HG03095 (cell line): ENCODE measurements around the gene TM7SF2.
"Not testable (repeated sequence)": the region's sequence is repeated elsewhere in the genome, so short reads cannot be mapped to it uniquely, and the experiment has no call there.

ENCODE experiments used
- ATAC-seq: cut with Tn5 transposase; IDR thresholded peaks from one replicate; pipeline ENCODE4 v1.9.1; 2021; ENCODE audit warnings: moderate library complexity; ENCODE audit not compliant: unreplicated experiment

The TM7SF2 gene

DNA sequence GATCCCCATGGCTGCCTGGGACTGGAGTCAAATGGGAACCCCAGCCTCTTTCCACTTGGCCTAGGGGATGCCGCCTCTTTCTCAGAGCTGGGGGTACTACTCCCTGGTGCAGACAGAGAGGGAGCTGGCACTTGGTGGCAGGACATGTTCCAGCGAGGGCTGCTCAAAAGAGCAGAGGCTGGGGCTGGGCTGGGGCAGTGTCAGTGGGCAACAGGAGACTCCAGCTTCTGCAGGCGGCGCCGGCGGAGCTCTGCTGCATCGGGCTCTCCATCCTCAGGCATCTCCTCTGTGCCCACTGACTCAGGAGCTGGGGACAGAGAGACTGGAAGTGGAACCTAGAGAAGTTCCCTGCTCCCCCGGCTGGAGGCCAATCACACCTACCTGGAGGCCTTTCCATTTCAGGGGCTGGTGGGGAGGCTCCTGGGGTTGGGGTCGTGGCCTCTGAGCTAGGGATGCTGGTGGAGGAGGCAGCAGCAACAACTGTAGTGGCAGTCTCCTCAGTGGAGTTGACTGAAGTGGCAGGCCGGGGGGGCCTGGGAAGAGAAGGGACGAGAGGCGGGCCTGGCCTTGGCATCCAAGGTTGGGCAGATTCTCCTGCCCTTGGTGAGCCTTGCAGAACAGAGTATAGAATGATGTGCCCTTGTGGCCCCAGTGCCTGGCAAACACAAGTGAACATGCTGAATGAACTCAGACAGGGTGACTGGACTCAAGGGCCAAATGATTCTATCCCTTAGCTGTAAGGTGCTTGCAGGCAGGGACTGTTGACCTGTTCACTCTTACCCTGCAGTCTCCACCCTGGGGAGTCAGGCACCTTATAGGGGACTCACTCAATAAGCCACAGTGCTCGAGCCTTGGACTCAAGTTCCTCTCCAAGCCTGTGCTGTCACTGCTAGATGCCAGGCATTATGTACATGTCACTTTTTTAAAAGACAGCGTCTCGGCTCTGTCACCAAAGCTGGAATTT lies 16.8 kb downstream of the TM7SF2 start:
- ATAC-seq = no peak

DNA sequence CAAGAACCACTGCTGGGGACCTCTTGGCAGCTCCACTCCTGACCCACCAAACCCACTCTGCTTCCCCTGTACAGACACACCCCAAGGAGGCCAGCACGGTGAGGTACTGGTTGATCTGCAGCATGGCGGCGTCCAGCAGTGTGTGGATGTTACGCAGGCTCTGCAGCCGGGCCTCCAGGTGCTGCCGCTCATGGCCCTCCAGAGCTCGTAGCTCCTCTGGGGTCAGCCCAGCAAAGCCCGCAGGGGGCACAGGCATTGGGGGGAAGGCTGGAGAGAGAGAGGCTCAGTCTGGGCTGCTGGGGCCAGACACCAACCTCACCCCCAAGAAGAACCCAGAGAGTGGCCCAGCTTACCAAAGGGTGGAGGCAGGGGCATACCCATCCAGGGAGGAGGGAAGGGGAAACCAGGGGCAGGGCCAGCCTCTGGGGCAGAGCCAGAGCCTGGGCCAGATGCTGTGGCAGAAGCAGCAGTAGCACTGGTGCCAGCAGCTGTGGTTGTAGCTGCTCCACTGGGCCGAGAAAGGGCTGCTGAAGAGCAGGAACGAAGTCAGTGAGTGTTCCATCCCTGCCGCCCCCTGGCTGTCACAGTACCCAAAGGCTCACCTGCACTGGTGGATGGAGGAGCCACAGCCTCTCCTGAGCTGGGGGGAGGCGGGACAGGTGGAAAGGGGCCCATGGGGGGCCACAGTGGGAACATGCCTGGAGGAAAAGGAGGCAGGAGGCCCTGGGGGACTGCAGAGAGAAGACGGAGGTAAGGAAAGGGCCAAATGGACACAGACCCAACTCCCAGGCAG lies 18.2 kb downstream of the TM7SF2 start:
- no peak for ATAC-seq

DNA sequence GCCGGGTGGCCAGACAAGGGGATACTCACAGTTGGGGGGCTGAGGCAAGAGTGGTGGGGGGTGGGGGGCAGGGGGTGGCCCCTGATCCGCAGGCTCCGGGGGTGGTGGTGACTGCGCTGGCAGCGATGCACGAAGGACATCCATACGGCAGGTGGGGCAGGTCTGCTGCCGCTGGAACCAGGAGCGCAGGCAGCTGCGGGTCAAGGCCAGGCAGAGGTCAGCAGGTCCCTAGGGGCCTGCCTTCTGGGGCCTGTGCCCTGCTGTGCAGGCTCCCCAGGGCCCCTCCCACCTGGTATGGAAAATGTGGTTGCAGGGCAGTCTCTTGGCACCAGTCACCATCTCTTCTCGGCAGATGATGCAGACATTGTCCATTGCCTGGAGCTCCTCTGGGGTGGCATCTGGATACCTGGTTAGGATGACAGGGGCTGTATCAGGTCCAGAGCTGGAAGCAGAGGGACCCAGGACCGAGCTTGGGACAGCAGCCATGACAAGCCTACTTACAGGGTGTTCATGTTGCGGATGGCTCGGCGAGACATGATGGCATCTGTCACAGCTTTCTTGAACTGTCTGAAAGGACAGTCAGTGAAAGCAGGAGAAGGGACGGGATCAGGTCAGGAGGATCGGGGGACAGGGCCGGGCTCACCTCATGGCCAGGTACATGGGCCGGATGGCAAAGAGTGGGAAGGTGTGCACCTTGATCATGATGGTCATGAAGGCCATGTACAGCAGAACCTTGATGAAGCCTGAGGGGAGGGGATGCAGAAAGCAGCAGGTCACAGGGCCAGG lies 19.2 kb downstream of the TM7SF2 start:
- no peak for ATAC-seq

DNA sequence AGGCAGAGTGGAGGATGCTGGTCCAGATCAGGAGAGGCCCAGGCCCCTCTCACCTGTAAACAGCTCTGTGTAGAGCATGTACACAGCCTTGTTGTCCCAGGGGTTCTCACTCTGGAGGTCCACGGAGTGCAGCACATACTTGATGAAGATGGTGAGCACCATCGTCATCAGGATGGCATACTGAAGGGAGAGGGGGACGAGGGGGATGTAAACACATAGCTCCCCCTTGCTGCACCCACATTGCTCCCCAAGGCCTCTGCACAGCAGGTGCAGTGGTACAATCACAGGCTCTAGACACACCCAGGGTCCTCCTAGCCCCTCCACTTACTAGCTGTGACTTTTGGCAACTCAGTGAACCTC lies 19.7 kb downstream of the TM7SF2 start:
- ATAC-seq = no peak

DNA sequence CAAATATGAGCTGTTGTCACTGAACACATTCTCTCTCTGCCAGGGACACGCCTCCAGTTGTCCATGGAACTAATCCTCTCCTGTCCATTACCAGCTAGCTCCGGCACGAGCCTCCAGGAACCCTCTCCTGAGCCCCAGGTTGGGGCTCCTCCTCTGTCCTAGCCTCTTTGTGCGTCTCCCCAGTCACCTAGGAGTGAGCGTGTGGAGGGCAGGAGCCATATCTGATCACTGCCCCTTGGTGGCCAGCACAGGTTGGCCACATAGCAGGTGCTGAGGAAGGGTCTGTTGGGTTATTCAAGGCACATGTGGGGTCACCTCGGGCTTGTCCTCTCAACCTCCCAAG lies 20.2 kb downstream of the TM7SF2 start:
- ATAC-seq = no peak

DNA sequence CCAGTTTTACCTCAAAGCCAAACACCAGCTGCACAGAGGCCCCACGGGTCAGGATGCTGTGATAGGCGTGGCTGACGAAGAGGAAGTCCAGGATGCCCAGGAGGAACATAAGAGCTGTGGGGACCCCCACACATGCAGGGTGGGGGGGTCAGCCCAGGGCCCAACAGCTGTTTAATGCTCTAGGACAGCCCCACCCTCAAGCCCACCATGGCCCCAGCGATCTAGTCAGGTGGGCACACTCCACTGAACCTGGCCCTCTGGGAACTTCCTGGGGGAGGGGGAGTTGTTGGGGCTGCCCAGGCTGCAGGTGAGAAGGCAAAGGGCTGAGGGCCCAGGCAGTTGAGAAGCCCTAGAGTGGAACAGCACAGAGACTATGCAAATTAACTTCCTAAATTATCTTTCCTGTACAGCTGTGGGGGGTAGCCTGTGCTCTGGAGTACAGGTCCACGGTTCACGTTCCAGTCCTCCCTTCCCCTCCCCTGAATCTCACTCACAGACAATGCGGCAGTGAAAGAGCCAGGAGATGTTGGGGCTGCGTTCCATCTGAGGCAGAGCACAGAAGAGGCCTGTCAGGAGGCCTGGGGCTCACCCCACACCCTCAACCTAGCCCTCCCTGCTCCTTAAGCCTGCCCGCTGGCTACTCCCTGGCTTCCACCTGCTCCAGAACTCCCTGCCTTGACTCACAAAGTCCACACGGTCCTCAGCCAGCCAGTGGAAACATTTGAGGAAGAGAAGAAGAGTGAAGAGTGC lies 20.7 kb downstream of the TM7SF2 start:
- peak; percentile 40 for ATAC-seq

DNA sequence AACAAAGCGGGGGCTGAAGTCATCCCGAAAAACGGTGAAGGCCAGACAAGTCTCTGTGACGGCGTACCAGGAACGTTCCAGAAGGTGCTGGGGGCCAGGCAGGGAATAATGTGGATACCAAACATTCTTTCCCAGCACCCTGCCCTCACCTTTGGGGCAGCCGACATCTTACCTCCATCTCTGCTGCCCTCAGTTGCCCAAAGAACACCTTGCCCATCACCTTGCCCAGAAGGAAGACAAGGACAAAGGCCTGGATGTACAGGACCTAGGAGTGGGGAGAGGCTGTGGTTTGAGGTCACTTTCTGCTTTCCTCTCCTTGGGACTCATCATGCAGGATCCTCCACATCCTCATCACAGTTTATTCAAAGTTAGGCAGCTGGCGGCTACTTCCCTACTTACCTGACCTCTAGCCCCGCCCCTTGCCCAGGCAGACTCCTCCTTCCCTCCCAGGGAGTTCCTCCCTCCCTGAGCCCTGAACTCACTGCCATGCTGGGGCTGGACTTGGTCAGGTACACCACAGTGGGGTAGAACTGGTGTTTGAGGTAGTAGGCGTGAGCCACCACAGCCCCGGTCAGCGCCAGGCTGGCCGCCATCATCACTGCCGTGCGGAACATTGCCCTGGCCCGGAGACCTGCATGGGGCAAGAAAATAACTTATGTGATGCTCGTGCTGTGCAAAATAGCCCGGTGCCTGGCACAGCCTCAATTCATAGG lies 21.5 kb downstream of the TM7SF2 start:
- ATAC-seq = no peak

DNA sequence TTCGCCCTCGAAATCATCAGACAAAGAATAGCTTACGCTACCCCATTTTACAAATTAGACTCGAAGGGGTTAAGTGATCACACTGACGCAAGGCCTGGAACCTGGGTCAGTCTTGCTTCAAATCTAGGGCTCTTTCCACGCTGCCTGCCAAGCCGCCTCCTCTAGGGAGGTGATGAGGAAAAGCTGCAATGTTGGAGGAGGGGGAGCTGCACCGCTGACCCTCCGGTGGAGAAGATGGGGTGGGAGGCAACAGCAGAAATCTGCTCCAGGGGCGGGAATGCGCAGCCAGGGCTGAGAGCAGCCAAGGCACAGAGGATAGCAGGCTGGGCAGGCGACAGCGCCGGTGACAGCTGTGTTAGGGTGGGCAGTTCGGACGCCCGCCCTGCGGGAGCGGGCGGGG lies 22.1 kb downstream of the TM7SF2 start:
- no peak for ATAC-seq

DNA sequence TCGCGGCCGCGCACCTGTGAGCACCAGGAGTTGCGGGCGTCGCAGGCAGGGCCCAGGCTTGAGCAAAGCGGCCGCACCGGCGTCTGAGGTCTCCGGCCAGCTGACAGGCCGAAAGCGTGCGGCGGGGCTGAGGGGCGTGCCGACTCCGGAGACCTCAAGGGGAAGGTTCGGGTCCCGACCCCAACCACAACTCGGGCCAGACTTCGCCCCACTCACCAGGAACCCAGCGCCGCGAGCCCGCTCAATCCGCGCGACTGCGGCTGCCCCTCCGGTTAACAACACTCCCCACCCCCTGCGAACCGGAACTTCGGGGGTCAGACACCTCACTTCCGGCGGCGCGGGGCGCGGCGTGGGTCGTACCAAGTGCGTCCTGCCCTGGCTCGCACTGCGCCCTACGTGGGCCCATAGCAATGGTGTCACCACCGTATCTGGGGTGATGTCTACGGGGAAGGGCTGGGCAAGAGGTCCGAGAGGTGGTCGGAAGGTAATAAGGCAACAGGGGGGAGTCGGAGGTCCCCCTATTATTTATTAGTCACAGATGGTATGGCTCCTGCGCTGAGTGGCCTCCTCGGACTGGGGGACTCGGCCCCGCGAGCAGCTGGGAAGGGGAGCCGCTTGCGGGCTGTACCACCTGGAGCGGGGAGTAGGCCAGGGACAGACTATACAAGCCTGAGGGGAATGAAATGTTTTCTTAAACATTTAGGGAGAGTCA lies 22.7 kb downstream of the TM7SF2 start, which contains the start of gene SYVN1:
TSS of gene SYVN1 (minus strand) at position 280 of the 712 bp plus-strand sequence. CDS start 918 bp downstream, outside the sequence.
- ATAC-seq = peak; percentile 35

DNA sequence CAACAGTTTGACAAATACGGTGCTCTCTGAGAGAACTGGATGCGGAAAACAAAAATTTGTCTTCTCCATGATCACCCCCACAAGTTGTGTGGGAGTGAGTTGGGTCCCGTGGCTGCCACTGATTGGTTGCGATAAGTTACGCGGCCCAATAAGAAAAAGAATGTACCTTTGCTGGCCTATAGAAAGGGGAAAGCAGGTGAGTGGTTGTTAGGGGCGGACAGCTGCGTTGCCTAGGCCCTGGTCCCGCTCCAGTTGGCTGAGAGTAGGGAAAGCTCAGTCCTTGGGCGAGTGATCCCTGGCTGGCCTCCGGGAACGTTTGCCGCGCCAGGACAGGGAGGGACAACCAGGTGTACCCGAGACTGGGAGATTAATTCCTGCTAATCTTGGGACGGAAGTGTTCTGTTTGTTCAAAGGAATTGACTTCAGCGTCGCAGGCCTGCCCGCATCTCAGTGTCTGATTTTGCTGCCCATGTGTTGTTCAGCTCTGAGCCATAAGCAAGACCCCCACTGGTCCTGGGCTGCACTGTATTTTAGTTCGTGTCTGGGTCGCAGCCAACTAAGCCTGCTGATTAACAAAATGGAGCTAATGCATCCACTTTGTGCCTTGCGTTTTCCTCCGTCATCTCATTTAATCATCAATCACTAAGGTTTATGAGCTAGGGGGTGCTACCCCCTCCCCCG lies 23.4 kb downstream of the TM7SF2 start:
- peak; percentile 58 for ATAC-seq

DNA sequence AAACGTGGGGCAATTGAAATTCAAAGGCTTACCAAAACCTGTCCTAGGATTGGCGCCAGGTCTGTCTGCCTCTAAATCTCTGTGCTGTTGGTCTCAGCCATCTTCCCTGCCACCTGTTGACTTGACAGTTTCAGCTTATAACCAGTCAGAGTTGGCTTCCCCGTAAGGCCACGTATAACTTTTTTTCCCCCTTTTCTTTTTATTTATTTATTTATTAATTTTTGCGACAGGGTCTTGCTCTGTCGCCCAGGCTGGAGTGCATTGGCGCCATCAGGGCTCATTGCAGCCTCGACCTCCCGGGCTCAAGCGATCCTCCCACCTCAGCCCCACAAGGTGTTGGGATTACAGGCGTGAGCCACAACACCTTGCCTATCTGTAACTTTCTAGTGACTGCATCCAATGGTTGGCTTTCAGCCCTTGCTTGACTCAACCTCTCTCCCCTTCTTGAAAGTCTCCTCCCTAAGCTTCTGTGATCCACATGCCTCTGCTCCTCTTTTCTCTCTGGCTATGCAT lies 24.0 kb downstream of the TM7SF2 start:
- no peak for ATAC-seq

DNA sequence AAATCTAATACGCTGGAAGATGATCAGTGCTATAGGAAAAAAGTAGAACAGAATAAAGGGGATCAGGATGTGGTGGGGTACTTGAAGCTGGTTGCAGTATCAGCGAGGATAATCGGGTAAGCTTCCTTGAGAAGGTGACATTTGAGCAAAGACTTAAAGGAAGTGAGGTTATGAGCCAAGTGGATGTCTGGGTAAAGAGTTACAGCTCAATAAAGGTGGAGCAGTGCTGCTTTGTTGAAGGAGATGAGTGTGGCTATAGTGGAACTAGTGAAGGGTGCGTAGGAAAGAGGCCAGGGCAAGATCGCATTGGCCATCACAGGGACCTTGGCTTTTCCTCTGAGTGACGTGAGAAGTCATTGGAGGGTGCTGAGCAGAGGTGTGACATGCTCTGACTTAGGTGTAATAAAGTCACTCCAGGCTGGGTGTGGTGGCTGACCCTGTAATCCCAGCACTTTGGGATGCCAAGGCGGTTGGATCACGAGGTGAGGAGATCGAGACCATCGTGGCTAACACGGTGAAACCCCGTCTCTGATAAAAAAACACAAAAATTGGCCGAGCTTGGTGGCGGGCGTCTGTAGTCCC lies 24.9 kb downstream of the TM7SF2 start:
- ATAC-seq = no peak

DNA sequence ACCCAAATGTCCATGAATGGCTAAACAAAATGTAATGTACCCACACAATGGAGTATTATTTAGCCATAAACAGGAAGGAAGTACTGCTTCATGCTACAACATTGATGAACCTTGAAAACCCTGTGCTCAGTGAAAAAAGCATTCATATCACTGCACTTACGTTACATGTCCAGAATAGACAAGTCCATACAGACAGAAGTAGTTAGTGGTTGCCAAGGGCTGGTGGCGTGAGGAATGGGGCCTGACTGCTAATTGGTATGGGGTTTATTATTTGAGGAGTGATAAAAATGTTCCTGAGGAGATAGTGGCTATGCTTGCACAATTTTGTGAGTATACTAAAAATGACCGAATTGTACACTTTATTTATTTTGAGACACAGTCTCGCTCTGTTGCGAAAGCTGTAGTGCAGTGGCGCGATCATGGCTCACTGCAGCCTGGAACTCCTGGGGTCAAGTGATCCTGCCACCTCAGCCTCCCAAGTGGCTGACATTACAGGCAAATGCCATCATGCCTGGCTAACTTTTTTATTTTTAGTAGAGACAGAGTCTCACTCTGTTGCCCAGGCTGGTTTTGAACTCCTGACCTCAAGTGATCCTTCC lies 30.3 kb downstream of the TM7SF2 start:
- ATAC-seq = no peak

DNA sequence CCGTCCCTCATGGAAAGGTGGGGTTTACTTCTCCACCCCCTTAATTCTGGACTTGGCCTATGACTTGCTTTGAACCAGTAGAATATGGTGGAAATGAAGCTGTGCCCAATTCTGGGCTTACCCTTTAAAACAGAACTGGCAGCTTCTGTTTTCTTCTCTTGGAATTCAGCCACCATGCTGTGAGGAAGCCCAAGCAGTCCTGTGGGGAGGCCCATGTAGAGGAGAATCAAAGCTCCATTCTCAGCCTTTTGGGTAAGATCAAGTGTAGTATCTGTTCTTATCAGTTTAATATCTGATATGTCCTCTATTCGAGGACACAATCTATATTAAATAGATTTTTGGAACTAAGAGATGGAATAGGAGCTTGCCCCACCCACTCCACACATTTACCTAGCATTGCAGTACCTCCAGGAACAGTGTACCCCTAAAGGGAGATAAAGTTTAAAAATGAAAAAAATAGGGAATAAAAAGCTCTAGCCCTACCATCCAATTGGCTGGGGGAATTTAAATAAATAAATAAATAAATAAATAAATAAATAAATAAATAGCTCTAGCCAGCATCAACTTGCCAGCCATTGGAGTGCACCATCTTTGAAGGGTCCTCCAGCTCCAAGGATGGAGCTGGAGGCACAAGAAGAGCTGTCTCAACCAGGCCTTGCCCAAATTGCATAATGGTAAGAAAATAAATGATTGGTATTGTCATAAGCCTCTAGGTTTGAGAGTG lies 35.8 kb downstream of the TM7SF2 start:
- ATAC-seq = no peak

DNA sequence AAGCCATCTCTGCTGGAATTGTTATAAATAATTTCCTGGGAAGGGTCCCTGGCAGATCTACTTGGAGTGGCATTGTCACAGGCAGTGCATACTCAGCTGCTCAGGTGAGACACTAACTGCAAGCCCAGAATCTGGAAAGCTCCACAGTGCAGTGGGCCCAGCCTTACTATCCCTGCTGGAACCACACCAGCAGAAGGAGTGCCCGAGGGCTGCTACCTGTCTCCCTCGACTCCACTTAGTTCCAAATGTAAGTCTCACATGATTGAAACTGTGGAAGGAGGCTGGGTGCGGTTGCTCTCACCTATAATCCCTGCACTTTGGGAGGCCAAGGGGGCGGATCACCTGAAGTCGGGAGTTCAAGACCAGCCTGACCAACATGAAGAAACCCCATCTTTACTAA lies 37.0 kb downstream of the TM7SF2 start:
- ATAC-seq = no peak

DNA sequence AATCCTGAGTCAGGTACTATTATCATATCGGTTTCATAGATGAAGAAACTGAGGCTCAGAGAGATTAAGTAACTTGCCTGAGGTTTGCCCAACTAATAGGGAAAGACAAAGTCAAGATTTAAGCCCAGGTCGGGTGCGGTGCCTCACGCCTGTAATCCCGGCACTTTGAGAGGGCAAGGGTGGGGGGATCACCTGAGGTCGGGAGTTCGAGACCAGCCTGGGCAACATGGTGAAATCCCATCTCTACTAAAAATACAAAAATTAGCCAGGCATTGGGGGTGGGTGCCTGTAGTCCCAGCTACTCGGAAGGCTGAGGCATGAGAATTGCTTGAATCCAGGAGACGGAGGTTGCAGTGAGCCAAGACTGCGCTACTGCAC lies 38.4 kb downstream of the TM7SF2 start:
- ATAC-seq = not testable (repeated sequence)
